ENCODE data around the gene LRBA.

DNA sequence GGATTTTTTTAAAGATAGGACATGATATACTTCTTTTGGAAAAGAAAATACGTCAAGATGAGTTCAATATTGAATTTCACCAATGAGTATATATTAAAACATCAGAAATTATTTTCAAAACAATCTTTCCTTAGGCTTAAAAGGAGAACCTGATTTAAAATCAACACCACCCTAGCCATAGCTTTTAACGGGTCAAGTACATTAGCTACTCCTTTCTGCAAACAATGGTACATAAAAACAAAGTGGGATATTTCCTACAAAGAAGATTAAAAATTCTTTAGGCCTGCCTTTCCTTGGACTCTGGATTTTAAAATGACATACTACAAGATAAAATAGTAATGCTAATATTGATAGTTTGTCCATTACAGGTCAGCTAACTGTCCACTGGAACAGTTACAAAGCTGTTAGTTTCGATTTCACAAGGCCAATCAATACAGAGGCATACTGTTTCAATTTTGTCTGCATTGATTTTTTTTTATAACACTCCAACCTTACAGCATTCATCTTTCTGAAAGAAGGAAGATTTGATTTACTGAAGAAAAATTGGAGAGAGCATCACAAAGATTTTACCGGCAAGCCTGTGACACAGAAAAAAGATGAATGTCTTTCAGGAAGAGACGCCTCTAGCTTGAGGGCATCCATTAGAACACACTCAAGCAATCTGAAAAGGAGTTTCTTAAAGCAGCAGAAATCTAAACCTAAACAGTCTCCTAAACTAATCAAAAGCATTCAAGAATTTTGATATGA, 335.9 kb downstream of the LRBA start:
- TF ChIP-seq, protein P1, sequence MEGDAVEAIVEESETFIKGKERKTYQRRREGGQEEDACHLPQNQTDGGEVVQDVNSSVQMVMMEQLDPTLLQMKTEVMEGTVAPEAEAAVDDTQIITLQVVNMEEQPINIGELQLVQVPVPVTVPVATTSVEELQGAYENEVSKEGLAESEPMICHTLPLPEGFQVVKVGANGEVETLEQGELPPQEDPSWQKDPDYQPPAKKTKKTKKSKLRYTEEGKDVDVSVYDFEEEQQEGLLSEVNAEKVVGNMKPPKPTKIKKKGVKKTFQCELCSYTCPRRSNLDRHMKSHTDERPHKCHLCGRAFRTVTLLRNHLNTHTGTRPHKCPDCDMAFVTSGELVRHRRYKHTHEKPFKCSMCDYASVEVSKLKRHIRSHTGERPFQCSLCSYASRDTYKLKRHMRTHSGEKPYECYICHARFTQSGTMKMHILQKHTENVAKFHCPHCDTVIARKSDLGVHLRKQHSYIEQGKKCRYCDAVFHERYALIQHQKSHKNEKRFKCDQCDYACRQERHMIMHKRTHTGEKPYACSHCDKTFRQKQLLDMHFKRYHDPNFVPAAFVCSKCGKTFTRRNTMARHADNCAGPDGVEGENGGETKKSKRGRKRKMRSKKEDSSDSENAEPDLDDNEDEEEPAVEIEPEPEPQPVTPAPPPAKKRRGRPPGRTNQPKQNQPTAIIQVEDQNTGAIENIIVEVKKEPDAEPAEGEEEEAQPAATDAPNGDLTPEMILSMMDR (IDR thresholded peaks at IDR 0.05) = no peak
- no peak for TF ChIP-seq POLR2AphosphoS5 (IDR thresholded peaks at IDR 0.05)

Data from stomach (tissue), 4 donors.